Measurements from ENCODE around the gene SLC17A9.

The SLC17A9 gene

GRCh38 chr20:63017076-63017825 lies 64.7 kb downstream of the SLC17A9 start:
- no peak for DNase-seq (ENCODE audit: low read depth, low spot score)

- no peak for DNase-seq (ENCODE audit: low read depth, low spot score)
Measured at GRCh38 chr20:63017826-63018411, 65.4 kb downstream of the SLC17A9 start.
